HL-60 (cell line): ENCODE results near the gene EME2.

ENCODE experiments used
- DNase-seq, 2 experiments: peaks; one replicate each; pipeline ENCODE4 v3.0.0-alpha.2; 2010 to 2020; ENCODE audit warnings: low read depth in 1 of 2, low spot score in 1 of 2
- H3K27ac ChIP-seq: fragments of 250-450 bp; sonication (Bioruptor Pico); replicated peaks from 2 replicates; pipeline ENCODE4 v1.5.1; 2020; ENCODE audit warnings: mild to moderate bottlenecking, moderate library complexity
- H3K27me3 ChIP-seq: fragments of 250-450 bp; sonication (Bioruptor Pico); 2 replicates; pipeline ENCODE4 v1.5.1; 2021; ENCODE audit warnings: mild to moderate bottlenecking, moderate library complexity; ENCODE audit not compliant: insufficient read depth, poor library complexity, severe bottlenecking
- H3K4me3 ChIP-seq: replicated peaks from 2 replicates; pipeline ENCODE4 v1.5.1; 2011; ENCODE audit warnings: mild to moderate bottlenecking, control low read depth, low read length; ENCODE audit not compliant: insufficient read depth
- CTCF ChIP-seq: IDR thresholded peaks from one replicate; pipeline ENCODE4 v1.5.1; 2011; ENCODE audit warnings: low read length, control low read depth, inconsistent platforms; ENCODE audit not compliant: insufficient read depth
- GABPA ChIP-seq: IDR thresholded peaks from 2 replicates; pipeline ENCODE4 v1.6.1; 2012; ENCODE audit warnings: low read depth
- POLR2AphosphoS5 ChIP-seq: IDR thresholded peaks from 2 replicates; pipeline ENCODE4 v1.6.1; 2012; ENCODE audit warnings: low read depth
- REST ChIP-seq: IDR thresholded peaks from 2 replicates; pipeline ENCODE4 v1.6.1; 2012; ENCODE audit warnings: low read depth; ENCODE audit not compliant: insufficient replicate concordance
- SPI1 ChIP-seq: IDR thresholded peaks from 2 replicates; pipeline ENCODE4 v1.6.1; 2012; ENCODE audit warnings: low read depth, mild to moderate bottlenecking, borderline replicate concordance
- long read RNA-seq: library from polyadenylated mRNA; unstranded; transcript quantifications from one replicate; pipeline ENCODE4 v2.0.0, GENCODE V29; 2020

Gene EME2
- long read RNA-seq = 0 reads

DNA sequence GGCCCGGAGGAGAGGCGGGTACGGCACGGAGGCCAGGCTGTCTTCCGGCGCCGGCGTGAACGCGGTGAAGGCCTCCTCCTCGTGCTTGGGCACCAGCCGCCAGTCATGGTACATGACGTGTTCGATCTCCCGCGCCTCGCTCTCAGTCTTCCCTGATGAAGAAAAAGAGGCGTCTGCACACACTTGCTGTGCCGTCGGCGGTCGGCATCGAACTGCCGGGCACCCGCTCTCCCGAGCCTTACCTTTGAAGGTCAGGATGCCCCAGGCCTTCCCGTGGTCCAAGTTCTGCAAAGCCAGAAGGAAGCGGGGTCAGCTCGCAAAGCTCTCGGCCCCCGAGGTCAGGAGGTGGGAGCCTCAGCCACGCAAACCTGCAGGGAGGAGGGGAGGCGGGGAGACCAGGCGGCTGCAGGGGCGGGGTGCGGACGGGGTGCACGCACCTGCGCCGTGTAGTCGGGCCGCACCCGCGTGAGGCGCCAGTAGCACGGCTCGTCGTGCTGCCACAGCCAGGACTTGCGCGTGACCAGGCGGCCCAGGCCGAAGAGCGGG is at the start of gene EME2:
Gene EME2, plus strand, starts transcription at position 449 of the 546 bp plus-strand sequence. CDS start 418 bp downstream, outside the sequence.
- H3K4me3 ChIP-seq = peak within 1 kb of the TSS; percentile 96
- H3K27ac ChIP-seq = peak within 1 kb of the TSS; percentile 91
- TF ChIP-seq POLR2AphosphoS5 (no peak), REST (no peak), CTCF (no peak), GABPA (no peak), SPI1 (no peak)
- DNase-seq = peak; percentile 59 to 79
- H3K27me3 ChIP-seq = no peaks in the 10 kb centered on the region

DNA sequence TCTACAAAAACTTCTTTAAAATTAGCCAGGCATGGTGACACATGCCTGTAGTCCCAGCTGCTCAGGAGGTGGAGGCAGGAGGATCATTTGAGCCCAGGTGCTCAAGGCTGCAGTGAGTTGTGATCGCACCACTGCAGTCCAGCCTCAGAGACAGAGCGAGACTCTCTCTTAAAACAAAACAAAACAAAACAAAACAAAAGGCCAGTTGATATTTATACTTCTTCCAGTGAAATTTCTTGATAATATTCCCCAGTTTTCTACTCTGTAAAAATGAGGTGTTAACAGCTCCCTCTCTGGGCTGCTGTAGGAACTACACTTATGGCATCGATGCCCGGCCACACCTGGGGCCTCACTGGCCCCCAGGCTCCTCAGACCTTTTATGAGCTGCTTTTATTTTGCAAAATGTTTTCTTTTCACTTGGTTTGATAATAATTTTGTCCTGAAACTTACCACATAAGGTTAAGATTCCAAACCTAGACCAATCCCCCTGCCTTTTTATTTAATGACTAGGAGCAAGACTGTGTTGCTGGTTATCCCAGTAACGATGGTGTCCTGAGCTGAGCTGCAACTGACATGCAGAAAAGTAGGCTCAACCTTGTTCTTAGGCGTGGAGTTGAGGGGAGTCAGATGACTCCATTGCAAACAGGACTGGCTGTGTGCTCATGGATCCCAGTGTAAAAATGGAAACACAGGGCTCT is 49.0 kb upstream of the EME2 start:
- TF ChIP-seq CTCF (peak; percentile 63), POLR2AphosphoS5 (no peak)
- Histone ChIP-seq H3K27me3 (no peaks in the 10 kb centered on the region), H3K4me3 (no peak overlapping the region), H3K27ac (peak overlapping the region; percentile 10)
- DNase-seq = peak in 1 of 2 experiments; percentile 46

DNA sequence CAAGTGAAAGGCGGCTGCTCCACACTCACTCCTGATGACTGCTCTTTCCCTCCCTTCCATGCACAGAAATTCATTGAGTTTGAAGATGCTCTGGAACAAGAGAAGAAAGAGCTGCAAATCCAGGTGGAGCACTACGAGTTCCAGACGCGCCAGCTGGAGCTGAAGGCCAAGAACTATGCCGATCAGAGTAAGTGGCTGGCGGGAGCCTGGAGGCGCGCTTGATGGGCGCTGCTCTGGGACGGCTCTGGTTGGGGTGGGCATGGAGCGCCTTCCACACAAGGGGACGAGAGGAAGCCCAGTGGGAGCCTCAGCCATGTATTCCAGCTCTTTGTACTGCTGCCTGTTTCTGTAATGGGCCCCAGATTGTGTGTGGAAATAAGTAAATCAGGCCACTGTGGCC is 48.1 kb upstream of the EME2 start:
- Histone ChIP-seq H3K4me3 (no peak overlapping the region), H3K27ac (no peak overlapping the region), H3K27me3 (no peaks in the 10 kb centered on the region)
- no peak for TF ChIP-seq SPI1
- TF ChIP-seq REST = no peak
- TF ChIP-seq GABPA = no peak
- no peak for TF ChIP-seq POLR2AphosphoS5
- no peak for TF ChIP-seq CTCF
- DNase-seq = no peak
